Right atrium auricular region (tissue), 2 donors: ENCODE measurements around the gene AKT1S1. TPM values are rescaled to one million over a fixed set of nuclear protein-coding genes. Genes with fewer than 3 reads are reported as not detected.

ENCODE experiments used
- DNase-seq: peaks from one replicate; pipeline ENCODE4 v3.0.0-alpha.2; 2019; ENCODE audit warnings: low spot score
- H3K27ac ChIP-seq, 2 donors: fragments of 200-600 bp; sonication (generic); 1 replicate in 1 of 2; 2 replicates in 1 of 2; pipeline ENCODE4 v1.5.1; 2016 to 2019
- H3K27me3 ChIP-seq, 2 donors: fragments of 200-600 bp; sonication (generic); one replicate each; pipeline versions ENCODE4 v1.5.1 to v1.6.0; 2017 to 2019
- H3K36me3 ChIP-seq: fragments of 200-600 bp; sonication (generic); one replicate; pipeline ENCODE4 v1.5.1; 2016
- H3K4me1 ChIP-seq, 2 donors: fragments of 200-600 bp; sonication (generic); one replicate each; pipeline versions ENCODE4 v1.5.1 to v1.6.0; 2017 to 2019
- H3K4me3 ChIP-seq, 2 donors: fragments of 200-600 bp; sonication (generic); 1 replicate in 1 of 2; 2 replicates in 1 of 2; pipeline ENCODE4 v1.5.1; 2017 to 2019; ENCODE audit warnings: mild to moderate bottlenecking in 1 of 2, moderate library complexity in 1 of 2
- H3K9me3 ChIP-seq, 2 donors: fragments of 200-600 bp; sonication (generic); one replicate each; pipeline ENCODE4 v1.5.1; 2019
- CTCF ChIP-seq, 2 donors: fragments of 200-600 bp; sonication (generic); IDR thresholded peaks; one replicate each; pipeline ENCODE4 v1.5.1; 2019; ENCODE audit warnings: antibody characterized with exemption in 2 of 2
- total RNA-seq, 2 donors: library from RNA; depleted of rRNA; stranded (reverse); fragments of >200 nt; gene quantifications; one replicate each; pipeline ENCODE4 v1.1.0, GENCODE V29; 2016

The AKT1S1 gene
- total RNA-seq, 2 donors from 2014 or later = 20.6 to 25.8 TPM

GRCh38 chr19:49923055-49924003 lies 46.2 kb upstream of the AKT1S1 start:
- Histone ChIP-seq H3K27me3 (no peaks in the 10 kb centered on the region), H3K9me3 (no peaks in the 10 kb centered on the region), H3K36me3 (peaks cover 20% of the 10 kb centered on the region), H3K4me3 (no peak overlapping the region), H3K27ac (no peak overlapping the region), H3K4me1 (peaks cover 0 to 29% of the 10 kb centered on the region in 2 donors)
- no peak for DNase-seq
- TF ChIP-seq CTCF (IDR thresholded peaks at IDR 0.05) = no peak

GRCh38 chr19:49921871-49922795 lies 45.0 kb upstream of the AKT1S1 start:
- Histone ChIP-seq H3K36me3 (peaks cover 16% of the 10 kb centered on the region), H3K4me1 (peaks cover 0 to 21% of the 10 kb centered on the region in 2 donors)
- DNase-seq = no peak

GRCh38 chr19:49920624-49921363 lies 43.6 kb upstream of the AKT1S1 start:
- TF ChIP-seq CTCF (IDR thresholded peaks at IDR 0.05) = no peak
- H3K4me3 ChIP-seq = no peak overlapping the region
- DNase-seq = no peak
- no peak overlapping the region for H3K27ac ChIP-seq
- peaks cover 0 to 18% of the 10 kb centered on the region in 2 donors for H3K4me1 ChIP-seq
- no peaks in the 10 kb centered on the region for H3K27me3 ChIP-seq
- H3K9me3 ChIP-seq = no peaks in the 10 kb centered on the region
- H3K36me3 ChIP-seq = peaks cover 13% of the 10 kb centered on the region

More at GRCh38 chr19:49921871-49922795, 45.0 kb upstream of the AKT1S1 start:
- H3K4me3 ChIP-seq = no peak overlapping the region
- H3K27ac ChIP-seq = no peak overlapping the region
- no peaks in the 10 kb centered on the region for H3K27me3 ChIP-seq
- TF ChIP-seq CTCF (IDR thresholded peaks at IDR 0.05) = no peak
- H3K9me3 ChIP-seq = no peaks in the 10 kb centered on the region

- no peak overlapping the region for H3K27ac ChIP-seq
- no peak for TF ChIP-seq CTCF (IDR thresholded peaks at IDR 0.05)
- H3K4me1 ChIP-seq = peaks cover 0 to 3% of the 10 kb centered on the region in 2 donors
- DNase-seq = no peak
- no peaks in the 10 kb centered on the region for H3K9me3 ChIP-seq
- H3K27me3 ChIP-seq = no peaks in the 10 kb centered on the region
- no peak overlapping the region for H3K4me3 ChIP-seq
- H3K36me3 ChIP-seq = peaks cover 8% of the 10 kb centered on the region
Observed at GRCh38 chr19:49918089-49918488, 40.9 kb upstream of the AKT1S1 start.
